Muscle layer of duodenum (tissue), 2 donors: ENCODE results near the gene ORC5.

ENCODE experiments used
- H3K27ac ChIP-seq: one replicate; pipeline ENCODE4 v1.7.0; 2013; ENCODE audit warnings: mild to moderate bottlenecking, low read length
- H3K27me3 ChIP-seq: one replicate; pipeline ENCODE4 v1.7.0; 2013; ENCODE audit warnings: low read depth, mild to moderate bottlenecking, control low read depth, low read length
- H3K36me3 ChIP-seq, 2 donors: one replicate each; pipeline ENCODE4 v1.7.0; 2013; ENCODE audit warnings: low read length in 2 of 2, control low read depth in 1 of 2, mild to moderate bottlenecking in 1 of 2; ENCODE audit not compliant: insufficient read depth in 2 of 2, control insufficient read depth in 1 of 2
- H3K4me1 ChIP-seq, 2 donors: one replicate each; pipeline ENCODE4 v1.7.0; 2013; ENCODE audit warnings: low read length in 2 of 2, mild to moderate bottlenecking in 2 of 2, control low read depth in 1 of 2, moderate library complexity in 1 of 2; ENCODE audit not compliant: insufficient read depth in 2 of 2, control insufficient read depth in 1 of 2
- H3K4me3 ChIP-seq, 2 donors: one replicate each; pipeline ENCODE4 v1.7.0; 2013; ENCODE audit warnings: low read length in 2 of 2, low read depth in 1 of 2, mild to moderate bottlenecking in 1 of 2
- H3K9me3 ChIP-seq, 2 donors: one replicate each; pipeline ENCODE4 v1.7.0; 2013; ENCODE audit warnings: low read length in 2 of 2, control low read depth in 1 of 2, mild to moderate bottlenecking in 1 of 2; ENCODE audit not compliant: control insufficient read depth in 1 of 2
- donor health status: healthy.

The ORC5 gene

GRCh38 chr7:104091242-104091641 is 116.6 kb downstream of the ORC5 start:
- Histone ChIP-seq H3K9me3 (no peaks in the 10 kb centered on the region), H3K27ac (no peak overlapping the region), H3K4me1 (no peaks in the 10 kb centered on the region), H3K36me3 (no peaks in the 10 kb centered on the region), H3K27me3 (no peaks in the 10 kb centered on the region), H3K4me3 (no peak overlapping the region)

- Histone ChIP-seq H3K9me3 (no peaks in the 10 kb centered on the region), H3K27me3 (no peaks in the 10 kb centered on the region), H3K36me3 (no peaks in the 10 kb centered on the region), H3K27ac (no peak overlapping the region), H3K4me1 (no peaks in the 10 kb centered on the region), H3K4me3 (no peak overlapping the region)
Measured at GRCh38 chr7:104089612-104090011, 118.2 kb downstream of the ORC5 start.

- Histone ChIP-seq H3K27ac (no peak overlapping the region), H3K27me3 (no peaks in the 10 kb centered on the region), H3K4me3 (no peak overlapping the region), H3K9me3 (no peaks in the 10 kb centered on the region), H3K4me1 (no peaks in the 10 kb centered on the region), H3K36me3 (no peaks in the 10 kb centered on the region)
Measured at GRCh38 chr7:104089061-104089460, 118.8 kb downstream of the ORC5 start.
